GM21423 (cell line): ENCODE measurements around the gene LYPD4.
"Not testable (repeated sequence)": the region's sequence is repeated elsewhere in the genome, so short reads cannot be mapped to it uniquely, and the experiment has no call there.

ENCODE experiments used
- ATAC-seq: cut with Tn5 transposase; IDR thresholded peaks from one replicate; pipeline ENCODE4 v1.9.1; 2021; ENCODE audit warnings: mild to moderate bottlenecking, moderate library complexity; ENCODE audit not compliant: unreplicated experiment

LYPD4 gene

DNA sequence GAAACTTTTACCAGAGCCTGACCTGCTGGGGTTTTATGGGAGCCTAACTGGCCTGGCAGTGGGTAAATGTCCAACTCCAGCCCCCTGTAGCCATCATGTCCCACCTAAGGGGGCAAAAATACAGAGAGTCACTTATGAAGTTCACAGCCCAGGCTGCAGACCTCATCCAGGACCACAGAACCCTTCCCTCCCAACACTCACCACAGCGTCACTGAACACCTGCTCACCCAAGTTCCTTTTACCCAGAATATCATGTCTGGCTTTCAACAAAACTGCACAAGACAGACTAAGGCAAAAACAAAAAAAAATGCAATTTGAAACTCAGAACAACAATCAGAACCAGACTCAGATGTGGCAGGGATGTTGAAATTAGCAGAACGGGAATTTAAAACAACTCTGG lies 41.7 kb downstream of the LYPD4 start:
- ATAC-seq = no peak

DNA sequence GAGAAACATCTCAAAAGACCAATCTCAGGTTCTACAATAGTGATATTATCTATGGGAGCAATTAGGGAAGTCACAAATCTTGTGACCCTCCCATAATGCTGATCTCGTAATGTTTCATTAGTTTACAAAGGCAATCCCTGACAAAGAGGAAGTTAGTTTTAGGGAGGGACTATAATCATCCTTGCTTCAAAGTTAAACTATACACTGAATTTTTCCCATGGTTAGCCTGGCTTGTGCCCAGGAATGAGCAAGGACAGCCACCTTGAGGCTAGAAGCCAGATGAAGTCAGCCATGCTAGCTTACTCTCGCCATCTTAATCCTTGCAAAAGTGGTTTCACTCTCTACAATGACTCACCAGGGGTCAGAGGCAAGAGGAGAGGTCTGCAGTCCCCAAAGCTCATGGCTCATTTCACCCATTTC lies 42.7 kb downstream of the LYPD4 start:
- ATAC-seq = no peak

DNA sequence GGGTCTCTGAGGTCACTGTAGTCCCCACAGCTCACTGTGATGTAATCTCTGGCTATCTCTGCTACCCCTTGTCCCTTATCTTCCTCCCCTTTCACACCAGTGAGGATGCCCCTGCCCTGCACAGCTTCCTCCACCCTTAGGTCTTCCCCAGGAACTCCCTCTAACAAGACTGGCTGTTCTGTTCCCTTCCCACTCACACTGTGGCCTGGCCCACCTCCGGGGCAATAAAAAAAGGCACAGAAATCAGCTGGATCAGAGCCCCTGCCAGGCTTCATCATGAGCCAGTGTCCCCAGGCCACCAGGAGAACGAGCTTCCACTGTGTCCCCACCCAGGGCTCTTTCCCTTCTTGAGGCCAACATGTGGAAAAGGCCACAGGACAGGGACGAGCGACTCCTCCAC lies 43.5 kb downstream of the LYPD4 start:
- ATAC-seq = no peak

DNA sequence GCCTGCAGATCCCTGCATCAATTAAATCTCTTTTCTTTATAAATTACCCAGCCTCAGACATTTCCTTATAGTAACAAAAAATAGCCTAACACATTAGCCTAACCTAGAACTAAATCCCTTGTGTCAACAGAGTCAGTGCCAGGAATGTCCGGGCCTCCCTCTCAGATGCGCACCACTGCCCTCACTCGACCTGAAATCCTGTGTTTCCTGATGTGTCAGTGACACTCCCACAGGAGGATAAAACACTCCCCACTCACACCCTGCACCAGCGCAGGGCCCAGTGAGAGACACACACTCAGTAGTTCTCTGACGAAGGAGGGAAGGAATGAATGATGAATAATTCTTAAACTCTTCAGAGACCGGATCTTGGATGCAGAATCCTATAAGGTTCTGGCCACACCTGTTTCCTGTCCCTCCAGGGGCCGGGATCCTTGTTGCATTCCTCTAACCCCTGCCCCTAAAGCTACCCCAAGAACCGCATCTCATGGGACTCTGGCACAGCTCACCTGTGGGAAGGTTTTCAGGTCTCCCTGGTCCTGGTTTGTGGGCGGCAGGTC lies 45.0 kb downstream of the LYPD4 start:
- no peak for ATAC-seq

DNA sequence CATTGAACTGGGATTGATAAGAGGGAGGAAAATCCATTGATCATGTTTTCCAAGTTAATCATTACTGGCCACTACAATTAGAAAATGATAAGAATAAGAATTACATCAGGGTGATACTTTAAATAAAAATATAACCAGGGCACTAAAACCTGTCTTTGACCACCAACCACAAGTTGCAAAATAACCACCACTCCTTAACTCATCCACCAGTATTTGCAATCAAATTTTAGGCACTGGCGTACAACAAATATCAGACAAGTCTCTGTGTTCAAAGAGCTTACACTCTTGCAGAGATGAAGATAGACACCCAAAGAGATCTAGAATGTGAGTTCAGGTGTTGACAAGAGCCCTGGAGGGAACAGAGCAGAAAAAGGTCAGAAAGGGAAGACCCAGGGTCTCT lies 47.6 kb downstream of the LYPD4 start:
- no peak for ATAC-seq

DNA sequence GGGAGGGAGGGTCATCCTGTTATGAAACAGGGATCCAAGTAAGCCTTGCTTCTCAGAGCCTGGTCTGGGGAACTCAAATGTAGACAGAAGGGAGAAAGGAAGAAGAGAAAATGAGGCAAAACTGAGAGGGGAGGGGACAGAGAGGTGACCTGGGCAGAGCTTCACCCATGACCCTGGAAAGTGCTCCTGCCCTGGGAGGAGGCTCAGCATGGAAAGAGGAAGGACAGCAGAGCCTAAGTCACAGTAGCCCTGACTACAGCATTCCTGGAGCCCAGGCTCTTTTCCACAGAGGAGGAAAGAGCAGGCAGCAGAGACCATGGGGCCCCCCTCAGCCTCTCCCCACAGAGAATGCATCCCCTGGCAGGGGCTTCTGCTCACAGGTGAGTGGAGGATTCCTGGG lies 48.1 kb downstream of the LYPD4 start, which contains the start of gene CEACAM3:
CEACAM3 (plus strand) TSS at position 226 of the 400 bp plus-strand sequence; CDS start at position 317, 91 bp downstream.
- no peak for ATAC-seq

DNA sequence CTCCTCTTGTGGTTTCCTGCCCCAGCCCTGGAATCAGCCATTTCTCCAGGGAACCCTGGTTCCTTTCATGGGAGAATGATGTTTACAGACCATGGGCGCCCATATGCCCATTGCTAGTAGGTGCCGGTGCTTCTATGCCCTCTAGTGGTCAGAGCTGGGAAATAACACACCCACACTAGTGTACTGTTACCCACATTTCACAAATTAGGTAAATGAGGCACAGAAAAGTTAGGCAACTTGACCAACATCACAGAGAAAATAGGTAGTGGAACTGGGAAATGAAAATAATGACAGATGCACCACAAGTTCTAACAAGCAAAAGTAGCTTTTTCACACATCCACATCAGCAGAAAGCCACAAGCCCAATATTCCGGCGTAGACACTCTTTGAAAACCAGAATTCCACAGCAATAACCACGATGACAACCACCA lies 49.4 kb downstream of the LYPD4 start:
- ATAC-seq = no peak

DNA sequence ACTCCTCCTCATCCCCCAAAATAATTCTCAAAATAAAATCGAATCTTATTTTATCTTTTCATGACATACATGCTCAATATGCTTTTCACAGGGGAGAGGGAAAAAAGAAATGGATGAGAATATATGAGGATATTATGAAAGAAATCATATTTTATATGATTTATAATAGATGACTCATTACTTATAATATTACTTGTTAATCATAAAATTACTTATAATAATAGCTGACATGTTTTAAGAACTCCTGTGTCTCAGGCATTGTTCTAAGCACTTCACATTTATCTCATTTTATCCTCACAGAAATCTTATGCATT lies 51.1 kb downstream of the LYPD4 start:
- ATAC-seq = no peak

DNA sequence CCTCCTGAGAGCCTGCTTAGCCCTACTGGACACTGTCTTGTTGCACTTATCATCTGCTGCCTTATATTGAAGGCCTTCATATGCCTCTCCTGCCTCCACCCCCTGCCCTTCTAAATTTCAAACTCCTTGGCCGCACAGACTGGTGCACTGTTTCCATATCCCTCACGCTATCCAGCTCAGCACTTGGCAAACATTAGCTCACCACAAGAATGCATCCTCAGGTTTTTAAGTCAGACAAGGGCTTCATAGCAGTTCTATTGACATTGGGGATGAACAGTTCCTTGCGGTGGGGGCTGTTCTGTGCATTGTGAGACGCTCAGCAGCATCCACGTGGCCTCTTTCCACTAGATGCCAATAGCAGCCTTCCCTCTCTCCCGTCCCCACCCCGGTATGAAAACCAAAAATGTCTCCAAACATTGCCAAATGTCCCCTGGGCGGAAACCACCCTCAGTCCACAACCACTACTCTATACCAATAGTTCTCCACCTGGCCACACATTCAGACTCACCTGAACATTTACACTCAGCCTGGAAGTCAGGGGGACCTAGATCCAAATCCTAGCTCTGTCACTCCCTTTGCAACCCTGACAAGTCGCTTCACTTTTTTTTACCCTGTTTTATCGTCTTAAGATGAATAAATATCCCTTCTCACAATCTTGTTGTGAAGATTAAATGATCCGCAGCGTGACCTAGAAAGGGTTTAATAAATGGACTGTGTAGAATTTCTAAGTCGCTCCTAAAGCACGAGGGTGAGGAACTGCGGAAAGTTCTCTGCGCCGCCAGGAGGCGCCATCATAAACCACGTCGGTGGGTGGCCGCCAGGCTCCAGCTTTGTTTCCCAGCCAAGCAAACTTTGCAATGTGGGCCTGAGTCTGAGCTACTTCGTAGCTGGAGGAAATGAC lies 51.7 kb downstream of the LYPD4 start:
- ATAC-seq = no peak

DNA sequence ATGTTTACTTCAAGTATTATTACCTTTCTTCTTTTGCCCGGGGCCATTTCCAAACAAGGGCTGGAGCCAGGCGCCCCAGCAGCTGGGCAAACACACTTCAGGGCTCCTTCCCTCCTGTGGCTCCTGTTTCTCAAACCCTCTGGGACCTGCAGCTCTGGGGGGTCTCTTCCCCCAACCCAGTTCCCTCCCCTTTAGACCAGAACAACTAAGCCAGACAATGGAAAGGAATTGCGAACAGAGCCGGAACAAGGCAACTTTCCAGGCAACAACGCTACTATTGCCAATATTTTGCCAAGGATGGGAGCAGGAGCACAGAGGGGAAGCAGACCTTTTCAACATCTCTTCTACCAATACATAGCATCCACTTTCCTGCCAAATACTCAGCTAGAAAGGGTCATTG lies 55.4 kb downstream of the LYPD4 start:
- not testable (repeated sequence) for ATAC-seq

DNA sequence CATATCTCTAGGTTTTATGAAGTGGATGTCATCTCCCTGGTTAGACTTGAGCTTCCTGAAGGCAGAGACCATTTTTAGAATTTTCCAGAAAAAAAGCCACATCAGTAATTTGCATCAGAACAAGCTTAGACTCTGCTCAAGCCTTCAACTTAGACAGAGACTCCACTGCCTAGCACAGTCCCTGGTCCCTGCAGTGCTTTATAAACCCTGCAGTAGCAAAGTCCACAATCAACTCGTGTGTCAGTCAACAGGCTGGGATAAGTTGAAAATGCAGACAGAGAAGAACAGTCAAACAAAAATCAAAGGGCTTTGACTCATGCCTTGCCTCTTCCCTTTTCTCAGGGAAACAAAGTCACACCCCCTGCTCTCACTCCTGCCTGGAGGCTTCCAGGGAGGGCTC lies 56.0 kb downstream of the LYPD4 start:
- ATAC-seq = not testable (repeated sequence)
